ENCODE results near the gene RIT2. TPM values are rescaled to one million over a fixed set of nuclear protein-coding genes. Genes with fewer than 3 reads are reported as not detected.

Gene RIT2
- polyA plus RNA-seq, 2 of the 4 experiments (the other 2 are of a cell fraction) = not detected

DNA sequence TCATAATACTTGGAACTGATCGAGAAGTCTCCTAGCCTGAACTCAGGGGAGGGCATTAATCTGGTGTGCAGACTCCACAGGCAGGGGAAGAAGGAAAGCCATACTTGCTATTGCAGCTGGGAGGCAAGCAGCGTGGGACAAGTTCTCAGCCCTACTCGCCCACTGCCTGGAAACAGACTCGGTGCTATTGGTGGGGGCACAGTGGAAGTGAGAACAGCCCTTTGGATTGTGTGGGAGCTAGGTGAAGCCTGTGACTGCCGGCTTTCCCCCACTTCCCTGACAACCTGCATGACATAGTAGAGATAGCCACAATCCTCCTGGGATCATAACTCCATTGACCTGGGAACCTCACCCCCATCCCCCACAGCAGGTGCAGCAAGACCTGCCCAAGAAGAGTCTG lies 301.3 kb downstream of the RIT2 start:
- no peak for DNase-seq (ENCODE audit: low read depth in 1 of 2, low spot score in 1 of 2)
- Histone ChIP-seq H3K4me3 (no peak overlapping the region), H3K9me3 (no peaks in the 10 kb centered on the region), H3K4me2 (no peak overlapping the region), H3K27ac (no peak overlapping the region), H3K4me1 (no peaks in the 10 kb centered on the region)
- TF ChIP-seq SMC3 (IDR thresholded peaks at IDR 0.05) (no peak), MAFK (IDR thresholded peaks at IDR 0.05; ENCODE audit: partially characterized antibody) (no peak), KDM1A (IDR thresholded peaks at IDR 0.05; ENCODE audit: low read depth) (no peak), BHLHE40 (IDR thresholded peaks at IDR 0.05; ENCODE audit: low read depth, low read length) (no peak)
- WGBS (ENCODE audit: missing lambda C conversion rate) = 0% methylated on average over 3 of the region's 5 CpGs
- CTCF ChIA-PET = no interaction called here
- no peak for FAIRE-seq
- POLR2A ChIA-PET = no interaction called here
- no peak for ATAC-seq

DNA sequence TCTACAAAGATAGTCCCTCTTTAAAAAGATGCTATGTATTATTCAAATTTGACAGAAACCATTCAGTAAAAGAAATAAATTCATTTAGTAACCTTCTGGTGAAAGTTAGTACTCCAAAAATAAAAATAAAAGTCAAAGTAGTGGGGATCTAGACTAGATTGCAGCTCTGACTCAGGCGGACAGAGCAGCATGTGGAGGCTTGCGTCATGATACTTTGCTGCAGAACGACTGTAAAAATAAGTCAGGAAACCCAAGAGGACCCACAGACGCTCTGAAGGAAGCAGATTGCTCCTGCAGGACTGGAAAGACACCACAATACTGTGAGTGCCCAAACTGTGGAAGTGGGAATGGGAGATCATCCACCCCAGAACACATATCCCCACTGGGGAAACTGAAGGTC lies 301.9 kb downstream of the RIT2 start:
- ATAC-seq (no peak), DNase-seq (ENCODE audit: low read depth in 1 of 2, low spot score in 1 of 2) (no peak), FAIRE-seq (no peak)
- CTCF ChIA-PET = no interaction called here
- POLR2A ChIA-PET = no interaction called here
- Histone ChIP-seq H3K4me3 (no peak overlapping the region), H3K4me2 (no peak overlapping the region), H3K9me3 (no peaks in the 10 kb centered on the region), H3K4me1 (no peaks in the 10 kb centered on the region), H3K27ac (no peak overlapping the region)
- WGBS (ENCODE audit: missing lambda C conversion rate) = 8% methylated on average over 4 of the region's 4 CpGs
- TF ChIP-seq TFCP2L1 (CRISPR knock-in tag; IDR thresholded peaks at IDR 0.05) (no peak), NPAS2 (CRISPR knock-in tag; IDR thresholded peaks at IDR 0.05; ENCODE audit: borderline replicate concordance) (no peak), SMC3 (IDR thresholded peaks at IDR 0.05) (no peak), RAD21 (conservative IDR thresholded peaks at IDR 0.05 in 1 of 2, IDR thresholded peaks at IDR 0.05 in 1 of 2) (no peak), BHLHE40 (IDR thresholded peaks at IDR 0.05; ENCODE audit: low read depth, low read length) (no peak), ZFP36 (IDR thresholded peaks at IDR 0.05; ENCODE audit: borderline replicate concordance, partially characterized antibody) (no peak), BCL3 (IDR thresholded peaks at IDR 0.05) (no peak), FOSL2 (IDR thresholded peaks at IDR 0.05) (no peak), FOSL2 (CRISPR knock-in tag; IDR thresholded peaks at IDR 0.05) (no peak), MAZ (IDR thresholded peaks at IDR 0.05; ENCODE audit: borderline replicate concordance, low read depth, low read length) (no peak), FOXS1 (CRISPR knock-in tag; IDR thresholded peaks at IDR 0.05) (no peak), NFE2L2 (conservative IDR thresholded peaks at IDR 0.05; ENCODE audit: low read length) (no peak), RFX5 (IDR thresholded peaks at IDR 0.05) (no peak), ZNF302 (CRISPR knock-in tag; IDR thresholded peaks at IDR 0.05) (no peak), CBX8 (IDR thresholded peaks at IDR 0.05) (no peak), RNF2 (IDR thresholded peaks at IDR 0.05; ENCODE audit: borderline replicate concordance, low read depth) (no peak), ZSCAN20 (CRISPR knock-in tag; IDR thresholded peaks at IDR 0.05) (no peak), FOSB (CRISPR knock-in tag; IDR thresholded peaks at IDR 0.05) (no peak)
- TF ChIP-seq, protein P1, sequence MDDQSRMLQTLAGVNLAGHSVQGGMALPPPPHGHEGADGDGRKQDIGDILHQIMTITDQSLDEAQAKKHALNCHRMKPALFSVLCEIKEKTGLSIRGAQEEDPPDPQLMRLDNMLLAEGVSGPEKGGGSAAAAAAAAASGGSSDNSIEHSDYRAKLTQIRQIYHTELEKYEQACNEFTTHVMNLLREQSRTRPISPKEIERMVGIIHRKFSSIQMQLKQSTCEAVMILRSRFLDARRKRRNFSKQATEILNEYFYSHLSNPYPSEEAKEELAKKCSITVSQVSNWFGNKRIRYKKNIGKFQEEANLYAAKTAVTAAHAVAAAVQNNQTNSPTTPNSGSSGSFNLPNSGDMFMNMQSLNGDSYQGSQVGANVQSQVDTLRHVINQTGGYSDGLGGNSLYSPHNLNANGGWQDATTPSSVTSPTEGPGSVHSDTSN (IDR thresholded peaks at IDR 0.05) = no peak

DNA sequence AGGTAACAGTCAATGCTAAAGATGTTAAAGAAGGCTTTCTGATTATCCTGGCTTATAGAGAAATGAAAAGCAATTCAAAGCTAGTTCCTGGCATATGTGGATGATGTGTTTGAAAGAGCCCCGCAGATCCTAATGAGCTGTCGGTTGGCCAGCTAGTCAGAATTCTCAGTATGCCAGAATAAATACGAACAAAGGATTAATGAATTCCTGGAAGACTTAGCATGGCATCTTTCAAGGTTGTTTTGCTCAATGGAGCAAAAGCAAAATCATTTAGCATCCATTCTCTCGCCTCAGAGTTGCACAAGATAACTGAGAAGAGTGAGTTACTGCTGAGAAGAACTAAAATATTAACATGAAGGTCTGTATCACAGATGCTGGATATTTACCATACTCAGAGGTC lies 307.6 kb downstream of the RIT2 start:
- Histone ChIP-seq H3K4me2 (no peak overlapping the region), H3K9me3 (no peaks in the 10 kb centered on the region), H3K4me3 (no peak overlapping the region), H3K4me1 (no peaks in the 10 kb centered on the region), H3K27ac (no peak overlapping the region)
- TF ChIP-seq FOSB (CRISPR knock-in tag; IDR thresholded peaks at IDR 0.05) (no peak), FOXS1 (CRISPR knock-in tag; IDR thresholded peaks at IDR 0.05) (no peak), RAD21 (conservative IDR thresholded peaks at IDR 0.05 in 1 of 2, IDR thresholded peaks at IDR 0.05 in 1 of 2) (no peak), SREBF2 (IDR thresholded peaks at IDR 0.05) (no peak), HEYL (CRISPR knock-in tag; IDR thresholded peaks at IDR 0.05) (no peak), MYC (IDR thresholded peaks at IDR 0.05; ENCODE audit: borderline replicate concordance, low read length) (no peak), CEBPB (IDR thresholded peaks at IDR 0.05) (no peak), HOXB5 (CRISPR knock-in tag; IDR thresholded peaks at IDR 0.05) (no peak)
- TF ChIP-seq, protein P2, sequence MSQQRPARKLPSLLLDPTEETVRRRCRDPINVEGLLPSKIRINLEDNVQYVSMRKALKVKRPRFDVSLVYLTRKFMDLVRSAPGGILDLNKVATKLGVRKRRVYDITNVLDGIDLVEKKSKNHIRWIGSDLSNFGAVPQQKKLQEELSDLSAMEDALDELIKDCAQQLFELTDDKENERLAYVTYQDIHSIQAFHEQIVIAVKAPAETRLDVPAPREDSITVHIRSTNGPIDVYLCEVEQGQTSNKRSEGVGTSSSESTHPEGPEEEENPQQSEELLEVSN (IDR thresholded peaks at IDR 0.05; ENCODE audit: borderline replicate concordance, low read depth) = no peak
- TF ChIP-seq, protein P3, sequence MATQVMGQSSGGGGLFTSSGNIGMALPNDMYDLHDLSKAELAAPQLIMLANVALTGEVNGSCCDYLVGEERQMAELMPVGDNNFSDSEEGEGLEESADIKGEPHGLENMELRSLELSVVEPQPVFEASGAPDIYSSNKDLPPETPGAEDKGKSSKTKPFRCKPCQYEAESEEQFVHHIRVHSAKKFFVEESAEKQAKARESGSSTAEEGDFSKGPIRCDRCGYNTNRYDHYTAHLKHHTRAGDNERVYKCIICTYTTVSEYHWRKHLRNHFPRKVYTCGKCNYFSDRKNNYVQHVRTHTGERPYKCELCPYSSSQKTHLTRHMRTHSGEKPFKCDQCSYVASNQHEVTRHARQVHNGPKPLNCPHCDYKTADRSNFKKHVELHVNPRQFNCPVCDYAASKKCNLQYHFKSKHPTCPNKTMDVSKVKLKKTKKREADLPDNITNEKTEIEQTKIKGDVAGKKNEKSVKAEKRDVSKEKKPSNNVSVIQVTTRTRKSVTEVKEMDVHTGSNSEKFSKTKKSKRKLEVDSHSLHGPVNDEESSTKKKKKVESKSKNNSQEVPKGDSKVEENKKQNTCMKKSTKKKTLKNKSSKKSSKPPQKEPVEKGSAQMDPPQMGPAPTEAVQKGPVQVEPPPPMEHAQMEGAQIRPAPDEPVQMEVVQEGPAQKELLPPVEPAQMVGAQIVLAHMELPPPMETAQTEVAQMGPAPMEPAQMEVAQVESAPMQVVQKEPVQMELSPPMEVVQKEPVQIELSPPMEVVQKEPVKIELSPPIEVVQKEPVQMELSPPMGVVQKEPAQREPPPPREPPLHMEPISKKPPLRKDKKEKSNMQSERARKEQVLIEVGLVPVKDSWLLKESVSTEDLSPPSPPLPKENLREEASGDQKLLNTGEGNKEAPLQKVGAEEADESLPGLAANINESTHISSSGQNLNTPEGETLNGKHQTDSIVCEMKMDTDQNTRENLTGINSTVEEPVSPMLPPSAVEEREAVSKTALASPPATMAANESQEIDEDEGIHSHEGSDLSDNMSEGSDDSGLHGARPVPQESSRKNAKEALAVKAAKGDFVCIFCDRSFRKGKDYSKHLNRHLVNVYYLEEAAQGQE (IDR thresholded peaks at IDR 0.05) = no peak
- ChIA-PET POLR2A (no interaction called here), CTCF (no interaction called here)
- no peak for DNase-seq (ENCODE audit: low read depth in 1 of 2, low spot score in 1 of 2)
- FAIRE-seq = no peak
- no peak for ATAC-seq
- 4% methylated on average over 4 of the region's 4 CpGs for WGBS (ENCODE audit: missing lambda C conversion rate)
